H1 (cell line): ENCODE measurements around the gene HEATR9. TPM values are rescaled to one million over a fixed set of nuclear protein-coding genes. Genes with fewer than 3 reads are reported as not detected.

Experiments used
- CTCF ChIA-PET: fragments of 300-600 bp; sonication (Branson Sonifier 250); formaldehyde crosslinking; loops from one replicate; lab custom pipeline; 2021; ENCODE audit not compliant: partially characterized antibody; lab: Charles Lee
- POLR2A ChIA-PET: fragments of 300-600 bp; sonication (Branson Sonifier 250); formaldehyde crosslinking; loops from one replicate; lab custom pipeline; 2021; ENCODE audit warnings: inconsistent platforms; ENCODE audit not compliant: partially characterized antibody; lab: Charles Lee
- DNase-seq, 2 experiments: peaks; one replicate each; pipeline versions ENCODE4 v3.0.0 to v3.0.0-alpha.2; 2010 to 2022; ENCODE audit warnings: low spot score in 2 of 2, low read depth in 1 of 2, mixed read lengths in 1 of 2
- FAIRE-seq: peaks from 2 replicates; lab custom pipeline; 2011; peaks lifted over from hg19 to GRCh38; lab: Jason Lieb, UNC
- H2AFZ ChIP-seq: 2 replicates; pipeline ENCODE4 v1.8.1; 2012; ENCODE audit warnings: low read length, inconsistent platforms
- H2AK5ac ChIP-seq: 2 replicates; pipeline ENCODE4 v1.6.1; 2013; ENCODE audit warnings: low read depth, low read length
- H2BK120ac ChIP-seq: replicated peaks from 2 replicates; pipeline ENCODE3; 2013; ENCODE audit warnings: low read depth, low read length, inconsistent platforms
- H2BK12ac ChIP-seq: 2 replicates; pipeline ENCODE4 v1.6.1; 2013; ENCODE audit warnings: low read depth, low read length
- H2BK15ac ChIP-seq: 2 replicates; pipeline ENCODE4 v1.6.1; 2013; ENCODE audit warnings: low read length
- H2BK20ac ChIP-seq: 2 replicates; pipeline ENCODE4 v1.6.1; 2013; ENCODE audit warnings: low read length
- H2BK5ac ChIP-seq: 2 replicates; pipeline ENCODE4 v1.6.1; 2013; ENCODE audit warnings: low read depth, low read length
- H3K14ac ChIP-seq: 2 replicates; pipeline ENCODE4 v1.6.1; 2013; ENCODE audit warnings: inconsistent platforms; ENCODE audit not compliant: insufficient read length
- H3K18ac ChIP-seq: 2 replicates; pipeline ENCODE4 v1.6.1; 2013; ENCODE audit warnings: low read length; ENCODE audit errors: extremely low read depth
- H3K23ac ChIP-seq: 2 replicates; pipeline ENCODE4 v1.6.1; 2013; ENCODE audit warnings: inconsistent platforms; ENCODE audit not compliant: insufficient read length
- H3K23me2 ChIP-seq: 2 replicates; pipeline ENCODE4 v1.6.1; 2013; ENCODE audit warnings: low read depth, low read length
- H3K27ac ChIP-seq: 2 replicates; pipeline ENCODE4 v1.6.1; 2011; ENCODE audit warnings: low read depth, low read length, inconsistent platforms
- H3K27me3 ChIP-seq, 4 experiments: replicated peaks in 1 of 4; 1 replicate in 1 of 4; 2 replicates in 3 of 4; pipeline versions ENCODE4 v1.6.1 to v1.8.1; 2011 to 2013; ENCODE audit warnings: low read length in 3 of 4, mild to moderate bottlenecking in 3 of 4, inconsistent platforms in 2 of 4, mixed read lengths in 2 of 4, moderate library complexity in 1 of 4; ENCODE audit not compliant: control insufficient read depth in 3 of 4, insufficient read depth in 3 of 4; ENCODE audit errors: extremely low read depth in 1 of 4
- H3K36me3 ChIP-seq, 4 experiments: 2 replicates each; pipeline versions ENCODE4 v1.6.1 to v1.8.1; 2011 to 2013; ENCODE audit warnings: mild to moderate bottlenecking in 4 of 4, low read length in 3 of 4, moderate library complexity in 2 of 4, control low read depth in 1 of 4, inconsistent platforms in 1 of 4; ENCODE audit not compliant: insufficient read depth in 4 of 4, control insufficient read depth in 2 of 4
- H3K4ac ChIP-seq: replicated peaks from 2 replicates; pipeline ENCODE3; 2013; ENCODE audit warnings: low read length, low read depth, mixed read lengths, inconsistent platforms; ENCODE audit not compliant: insufficient read length
- H3K4me1 ChIP-seq, 4 experiments: replicated peaks in 1 of 4; 1 replicate in 1 of 4; 2 replicates in 3 of 4; pipeline versions ENCODE4 v1.6.1 to v1.8.1; 2011 to 2013; ENCODE audit warnings: low read length in 3 of 4, inconsistent platforms in 2 of 4, mixed read lengths in 1 of 4; ENCODE audit not compliant: insufficient read depth in 4 of 4, control insufficient read depth in 3 of 4
- H3K4me2 ChIP-seq, 2 experiments: 2 replicates each; pipeline versions ENCODE4 v1.6.1 to v1.8.1; 2011 to 2013; ENCODE audit warnings: low read depth in 2 of 2, low read length in 2 of 2, control low read depth in 1 of 2, inconsistent platforms in 1 of 2, mild to moderate bottlenecking in 1 of 2; ENCODE audit not compliant: insufficient read depth in 1 of 2
- H3K4me3 ChIP-seq, 4 experiments: fragments of 200-600, 300-600 bp in 1 of 4; sonication (generic), shearing (Covaris generic), sonication (Bioruptor Twin) in 1 of 4; 2 replicates each; pipeline versions ENCODE4 v1.5.1 to v1.8.1; 2011 to 2016; ENCODE audit warnings: low read length in 4 of 4, low read depth in 3 of 4, control low read depth in 2 of 4, inconsistent platforms in 2 of 4, mild to moderate bottlenecking in 2 of 4, mixed read lengths in 1 of 4, moderate library complexity in 1 of 4; ENCODE audit not compliant: insufficient read depth in 2 of 4; ENCODE audit errors: extremely low read depth in 1 of 4
- H3K56ac ChIP-seq: replicated peaks from 2 replicates; pipeline ENCODE3; 2013; ENCODE audit warnings: low read depth, mild to moderate bottlenecking, mixed read lengths, low read length, inconsistent platforms; ENCODE audit not compliant: insufficient read length
- H3K79me1 ChIP-seq: 2 replicates; pipeline ENCODE4 v1.6.1; 2013; ENCODE audit warnings: low read depth, low read length, control low read depth
- H3K79me2 ChIP-seq, 2 experiments: 2 replicates each; pipeline versions ENCODE4 v1.6.1 to v1.8.1; 2012 to 2013; ENCODE audit warnings: low read length in 2 of 2, mild to moderate bottlenecking in 2 of 2, inconsistent platforms in 1 of 2; ENCODE audit not compliant: insufficient read depth in 2 of 2, control insufficient read depth in 1 of 2
- H3K9ac ChIP-seq, 4 experiments: replicated peaks in 1 of 4; 1 replicate in 1 of 4; 2 replicates in 3 of 4; pipeline versions ENCODE4 v1.6.1 to v1.8.1; 2011 to 2013; ENCODE audit warnings: low read depth in 3 of 4, low read length in 3 of 4, control low read depth in 2 of 4, mild to moderate bottlenecking in 2 of 4, moderate library complexity in 2 of 4, inconsistent platforms in 1 of 4; ENCODE audit errors: extremely low read depth in 1 of 4
- H3K9me3 ChIP-seq, 2 experiments: 2 replicates each; pipeline versions ENCODE4 v1.6.1 to v1.8.1; 2012 to 2013; ENCODE audit warnings: mild to moderate bottlenecking in 2 of 2, moderate library complexity in 2 of 2, control low read depth in 1 of 2, inconsistent platforms in 1 of 2, low read depth in 1 of 2, low read length in 1 of 2, mixed read lengths in 1 of 2; ENCODE audit not compliant: insufficient read depth in 2 of 2
- H4K20me1 ChIP-seq, 2 experiments: replicated peaks in 1 of 2; 2 replicates each; pipeline versions ENCODE3 to v1.8.1; 2011 to 2013; ENCODE audit warnings: inconsistent platforms in 2 of 2, low read length in 2 of 2, mild to moderate bottlenecking in 1 of 2; ENCODE audit not compliant: insufficient read depth in 2 of 2, control insufficient read depth in 1 of 2
- H4K5ac ChIP-seq: 2 replicates; pipeline ENCODE4 v1.6.1; 2013; ENCODE audit warnings: low read length, low read depth, mixed read lengths, inconsistent platforms; ENCODE audit not compliant: insufficient read length
- H4K8ac ChIP-seq: 2 replicates; pipeline ENCODE4 v1.8.0; 2013; ENCODE audit warnings: mild to moderate bottlenecking, moderate library complexity, low read length, inconsistent platforms; ENCODE audit not compliant: insufficient read depth; ENCODE audit errors: extremely low read depth
- H4K91ac ChIP-seq: replicated peaks from 2 replicates; pipeline ENCODE3; 2013; ENCODE audit warnings: low read length, mixed read lengths, inconsistent platforms; ENCODE audit not compliant: insufficient read length
- BACH1 ChIP-seq: IDR thresholded peaks from 2 replicates; pipeline ENCODE4 v1.6.1; 2012; ENCODE audit warnings: low read length, improper control_type of control experiment
- CREB1 ChIP-seq: IDR thresholded peaks from 2 replicates; pipeline ENCODE4 v1.6.1; 2012; ENCODE audit warnings: inconsistent platforms
- EZH2 ChIP-seq: fragments of 200-600 bp; sonication (generic); IDR thresholded peaks from 2 replicates; pipeline ENCODE4 v1.7.1; 2012; ENCODE audit warnings: low read depth, mild to moderate bottlenecking, moderate library complexity, low read length, inconsistent platforms; ENCODE audit not compliant: severe bottlenecking
- GABPA ChIP-seq: IDR thresholded peaks from 2 replicates; pipeline ENCODE4 v1.6.1; 2011; ENCODE audit warnings: mild to moderate bottlenecking, low read length, moderate library complexity, borderline replicate concordance; ENCODE audit not compliant: insufficient read depth
- GTF2F1 ChIP-seq: IDR thresholded peaks from 2 replicates; pipeline ENCODE4 v1.6.1; 2012; ENCODE audit warnings: low read depth, low read length, improper control_type of control experiment, borderline replicate concordance
- HDAC6 ChIP-seq: IDR thresholded peaks from one replicate; pipeline ENCODE4 v1.7.1; 2012; ENCODE audit warnings: low read depth, mild to moderate bottlenecking, inconsistent platforms, low read length, moderate library complexity
- JUN ChIP-seq: IDR thresholded peaks from 2 replicates; pipeline ENCODE4 v1.6.1; 2011; ENCODE audit warnings: low read depth, mild to moderate bottlenecking, improper control_type of control experiment, low read length
- KDM4A ChIP-seq: IDR thresholded peaks from one replicate; pipeline ENCODE4 v1.7.1; 2012; ENCODE audit warnings: low read depth, mild to moderate bottlenecking, moderate library complexity, low read length, inconsistent platforms; ENCODE audit not compliant: severe bottlenecking
- RAD21 ChIP-seq, 2 experiments: IDR thresholded peaks in 1 of 2; conservative IDR thresholded peaks in 1 of 2; 2 replicates each; pipeline ENCODE4 v1.6.1; 2011; ENCODE audit warnings: low read depth in 2 of 2, low read length in 2 of 2, improper control_type of control experiment in 1 of 2, inconsistent platforms in 1 of 2, mild to moderate bottlenecking in 1 of 2, moderate library complexity in 1 of 2
- RNF2 ChIP-seq: fragments of 200-900, 300-1000 bp; sonication (generic); IDR thresholded peaks from 2 replicates; pipeline ENCODE4 v1.7.1; 2016; ENCODE audit warnings: borderline replicate concordance, low read depth, mild to moderate bottlenecking, antibody characterized with exemption, low read length; ENCODE audit not compliant: poor library complexity, severe bottlenecking; ENCODE audit errors: missing control alignments
- SIRT6 ChIP-seq: IDR thresholded peaks from one replicate; pipeline ENCODE4 v1.7.1; 2012; ENCODE audit warnings: low read length, inconsistent platforms
- SIX5 ChIP-seq: IDR thresholded peaks from 2 replicates; pipeline ENCODE4 v1.6.1; 2011; ENCODE audit warnings: mild to moderate bottlenecking, low read depth, low read length
- WGBS, 2 experiments: shearing (Covaris generic) in 1 of 2; methylation state at CpG; one replicate each; pipeline versions ENCODE4 v1.1.6 to v1.1.7; 2013 to 2015; ENCODE audit warnings: low lambda C conversion rate in 2 of 2, mixed read lengths in 2 of 2, inconsistent platforms in 1 of 2, low coverage in 1 of 2, missing lambda C conversion rate in 1 of 2; ENCODE audit not compliant: insufficient replicate concordance in 2 of 2, insufficient coverage in 1 of 2, insufficient read length in 1 of 2; ENCODE audit errors: extremely low coverage in 1 of 2, missing lambda C conversion rate in 1 of 2; 5-methylcytosine and 5-hydroxymethylcytosine counted together
- polyA plus RNA-seq, 7 experiments: library from polyadenylated mRNA; depleted of rRNA in 3 of 7; stranded (reverse) in 5 of 7; unstranded in 2 of 7; fragments of >200 nt in 5 of 7; fragments of 200-250 nt in 2 of 7; gene quantifications; 1 replicate in 5 of 7; 2 replicates in 1 of 7; 4 replicates in 1 of 7; pipeline versions ENCODE4 v1.2.1 to v1.2.3, GENCODE V29; 2011 to 2013; ENCODE audit warnings: missing spikeins in 2 of 7, mixed read lengths in 2 of 7
- total RNA-seq: library from RNA; stranded (reverse); fragmentation: NEBNext Ultra II Directional; extraction: Animal tissue kit (Norgen Biotek cat#: 25700); gene quantifications from 2 replicates; pipeline ENCODE4 v1.2.1, GENCODE V29; 2021

The HEATR9 gene
- total and polyA plus RNA-seq, 2 of the 8 experiments (the other 6 are each of a cell fraction or from before 2014, with no cell fraction given): not detected

DNA sequence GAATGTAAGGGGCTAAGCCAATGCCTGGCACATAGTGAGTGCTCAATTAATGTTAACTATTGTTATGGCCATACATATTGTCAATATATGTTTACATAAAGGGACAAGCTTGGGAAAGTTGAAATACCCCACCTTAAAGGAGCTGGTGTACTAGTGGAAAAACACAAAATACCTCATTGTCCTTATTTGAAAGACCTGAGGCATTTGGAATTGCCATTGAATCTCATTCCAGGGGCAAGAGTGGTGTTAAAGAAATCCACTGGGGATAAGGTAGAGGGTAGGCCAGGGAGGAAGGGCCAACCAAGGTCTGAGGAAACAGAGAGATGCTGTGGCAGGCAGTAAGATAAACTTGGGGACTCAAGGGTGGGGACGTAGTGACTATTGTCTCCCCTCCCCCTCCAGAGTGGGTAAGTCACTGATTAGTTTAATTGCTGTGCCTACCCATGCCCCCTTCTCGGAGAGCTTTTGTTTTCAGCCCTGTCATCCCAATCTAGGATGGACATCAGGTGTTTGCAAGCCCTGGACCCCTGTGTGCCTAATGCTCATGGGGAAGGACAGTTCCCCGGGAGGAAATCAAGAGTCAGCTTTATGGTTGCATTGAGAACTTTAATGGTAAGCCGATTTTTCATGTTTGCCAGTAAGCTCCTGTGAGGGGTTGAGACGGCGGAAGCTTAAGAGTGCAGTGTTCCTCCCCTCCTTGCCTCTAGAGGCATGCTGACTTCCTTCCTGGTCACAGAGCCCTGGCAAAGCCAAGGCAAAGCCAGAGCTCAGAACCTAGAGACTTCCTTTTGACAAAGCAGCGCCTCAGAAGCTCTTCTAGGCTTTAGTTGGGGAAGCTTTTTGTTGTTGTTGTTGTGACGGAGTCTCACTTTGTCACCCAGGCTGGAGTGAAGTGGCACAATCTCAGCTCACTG lies 2.5 kb upstream of the HEATR9 start:
- Histone ChIP-seq H2BK20ac (no peak overlapping the region), H3K23ac (no peak overlapping the region), H3K9me3 (no peaks in the 10 kb centered on the region), H3K27me3 (no peaks in the 10 kb centered on the region), H3K18ac (no peak overlapping the region), H3K4me1 (no peaks in the 10 kb centered on the region; a peak in 1 of 7 replicates), H3K9ac (no peak overlapping the region), H3K79me1 (no peaks in the 10 kb centered on the region), H2AK5ac (no peak overlapping the region), H3K23me2 (no peaks in the 10 kb centered on the region), H2AFZ (0 out of 2 replicates have a peak overlapping the region, but pooled peaks have one; percentile 43), H3K27ac (no peak overlapping the region), H2BK120ac (no peak overlapping the region), H2BK15ac (no peak overlapping the region), H3K56ac (no peak overlapping the region), H2BK12ac (no peak overlapping the region), H4K5ac (no peak overlapping the region), H2BK5ac (no peak overlapping the region), H3K36me3 (no peaks in the 10 kb centered on the region), H4K91ac (no peak overlapping the region), H3K14ac (no peak overlapping the region), H4K20me1 (no peaks in the 10 kb centered on the region), H3K79me2 (no peaks in the 10 kb centered on the region), H3K4me3 (no peak overlapping the region), H3K4ac (no peak overlapping the region), H3K4me2 (no peak overlapping the region), H4K8ac (no peak overlapping the region)
- CTCF ChIA-PET: interaction anchor here (0.6 to 4.6 kb wide), 12 partner anchors 14 to 124 kb away, joined by 3 to 32 read pairs (median 4); partner anchors contain the start of gene RDM1
- peak in 1 of 2 experiments; percentile 10 for DNase-seq
- POLR2A ChIA-PET: no interaction called here
- WGBS, 2 experiments: 86% methylated on average over 8 of the region's 8 CpGs; no CpG with 5 or more reads in 1 of the 2 experiments
- FAIRE-seq: no peak
- no peak for TF ChIP-seq GABPA
- no peak for TF ChIP-seq SIRT6
- no peak for TF ChIP-seq CREB1
- TF ChIP-seq KDM4A: no peak
- TF ChIP-seq GTF2F1: no peak
- no peak for TF ChIP-seq EZH2
- TF ChIP-seq SIX5: no peak
- TF ChIP-seq RNF2: no peak
- TF ChIP-seq RAD21 (IDR thresholded peaks at IDR 0.05 in 1 of 2, conservative IDR thresholded peaks at IDR 0.05 in 1 of 2; ENCODE audit: low read depth in 2 of 2, low read length in 2 of 2): peak; percentile 23 to 35
- no peak for TF ChIP-seq HDAC6
- TF ChIP-seq JUN: no peak
- TF ChIP-seq BACH1: no peak
